GM23338 (cell line): ENCODE results near the gene DUSP10. TPM values are rescaled to one million over a fixed set of nuclear protein-coding genes. Genes with fewer than 3 reads are reported as not detected.

Experiments used
- ATAC-seq: fragments of 200-7000 bp; cut with Tn5 transposase; 3 replicates; pipeline ENCODE4 v1.9.1; 2020
- DNase-seq: peaks from one replicate; pipeline ENCODE4 v3.0.0-alpha.2; 2015; ENCODE audit warnings: low spot score
- H2AFZ ChIP-seq: fragments of 200-600 bp; sonication (generic); 2 replicates; pipeline ENCODE4 v1.8.0; 2016; ENCODE audit warnings: antibody characterized with exemption, mild to moderate bottlenecking, moderate library complexity
- H3F3A ChIP-seq: fragments of 200-600 bp; sonication (generic); replicated peaks from 2 replicates; pipeline ENCODE4 v1.8.0; 2017; ENCODE audit warnings: antibody characterized with exemption, mixed run types, low read depth
- H3K27ac ChIP-seq: fragments of 200-600 bp; sonication (generic); 2 replicates; pipeline ENCODE4 v1.6.1; 2016; ENCODE audit warnings: low read depth
- H3K27me3 ChIP-seq: fragments of 200-600 bp; sonication (generic); 2 replicates; pipeline ENCODE4 v1.8.0; 2016; ENCODE audit warnings: mild to moderate bottlenecking, mixed run types, moderate library complexity; ENCODE audit not compliant: insufficient read depth
- H3K36me3 ChIP-seq: fragments of 200-600 bp; sonication (generic); 2 replicates; pipeline ENCODE4 v1.8.0; 2016; ENCODE audit warnings: mild to moderate bottlenecking; ENCODE audit not compliant: insufficient read depth
- H3K4me1 ChIP-seq: fragments of 200-600 bp; sonication (generic); 2 replicates; pipeline ENCODE4 v1.8.0; 2016; ENCODE audit warnings: mild to moderate bottlenecking, moderate library complexity; ENCODE audit not compliant: insufficient read depth
- H3K4me2 ChIP-seq: fragments of 200-600 bp; sonication (generic); 2 replicates; pipeline ENCODE4 v1.7.1; 2017; ENCODE audit warnings: mixed run types
- H3K4me3 ChIP-seq: fragments of 200-600 bp; sonication (generic); 2 replicates; pipeline ENCODE4 v1.6.1; 2016; ENCODE audit warnings: mixed run types
- H3K79me2 ChIP-seq: fragments of 200-600 bp; sonication (generic); replicated peaks from 2 replicates; pipeline ENCODE4 v1.8.0; 2017; ENCODE audit warnings: mild to moderate bottlenecking; ENCODE audit not compliant: insufficient read depth
- H3K9me2 ChIP-seq: fragments of 200-600 bp; sonication (generic); 2 replicates; pipeline ENCODE4 v1.8.0; 2017; ENCODE audit not compliant: insufficient read depth
- H4K20me1 ChIP-seq: fragments of 200-600 bp; sonication (generic); replicated peaks from 2 replicates; pipeline ENCODE4 v1.8.0; 2017; ENCODE audit warnings: mild to moderate bottlenecking; ENCODE audit not compliant: insufficient read depth
- H3K27ac Mint-ChIP-seq: 2 replicates; pipeline ENCODE4 v1.8.0; 2020; ENCODE audit warnings: inconsistent platforms, mild to moderate bottlenecking, moderate library complexity, mixed read lengths
- H3K27me3 Mint-ChIP-seq: 3 replicates; pipeline ENCODE4 v1.8.0; 2022; ENCODE audit warnings: low read depth, mild to moderate bottlenecking, moderate library complexity, mixed read lengths, inconsistent platforms; ENCODE audit not compliant: insufficient read depth, poor library complexity
- H3K36me3 Mint-ChIP-seq: 3 replicates; pipeline ENCODE4 v1.8.0; 2021; ENCODE audit warnings: low read depth, mild to moderate bottlenecking, inconsistent platforms, moderate library complexity, mixed read lengths
- H3K4me1 Mint-ChIP-seq: 3 replicates; pipeline ENCODE4 v1.8.0; 2020; ENCODE audit warnings: mild to moderate bottlenecking, inconsistent platforms, mixed read lengths
- H3K4me3 Mint-ChIP-seq: 3 replicates; pipeline ENCODE4 v1.8.0; 2021; ENCODE audit warnings: moderate library complexity, mild to moderate bottlenecking, inconsistent platforms, mixed read lengths
- H3K9me3 Mint-ChIP-seq: 3 replicates; pipeline ENCODE4 v1.8.0; 2020; ENCODE audit warnings: moderate library complexity, mild to moderate bottlenecking, inconsistent platforms, mixed read lengths
- CREB1 ChIP-seq: fragments of 250-450 bp; sonication (Bioruptor Pico); IDR thresholded peaks from 2 replicates; pipeline ENCODE4 v1.5.0; 2020; ENCODE audit warnings: low read depth, mild to moderate bottlenecking, moderate library complexity
- CTCF ChIP-seq, 2 experiments: fragments of 200-600 bp in 1 of 2; sonication (generic) in 1 of 2; conservative IDR thresholded peaks; 2 replicates each; pipeline versions ENCODE4 v1.5.1 to v1.6.1; 2016 to 2017; ENCODE audit warnings: antibody characterized with exemption in 2 of 2, low read depth in 2 of 2, mild to moderate bottlenecking in 2 of 2, moderate library complexity in 1 of 2
- ETS1 ChIP-seq: IDR thresholded peaks from 2 replicates; pipeline ENCODE4 v1.6.1; 2016; ENCODE audit warnings: antibody characterized with exemption
- EZH2 ChIP-seq: fragments of 200-600 bp; sonication (generic); IDR thresholded peaks from one replicate; pipeline ENCODE4 v1.8.0; 2017; ENCODE audit warnings: antibody characterized with exemption, mild to moderate bottlenecking, low read depth; ENCODE audit not compliant: unreplicated experiment
- EZH2phosphoT487 ChIP-seq: fragments of 200-600 bp; sonication (generic); IDR thresholded peaks from one replicate; pipeline ENCODE4 v1.8.1; 2018; ENCODE audit warnings: antibody characterized with exemption; ENCODE audit not compliant: unreplicated experiment
- NANOG ChIP-seq: IDR thresholded peaks from 2 replicates; pipeline ENCODE4 v1.6.1; 2016; ENCODE audit warnings: antibody characterized with exemption, borderline replicate concordance
- POLR2AphosphoS5 ChIP-seq: IDR thresholded peaks from 2 replicates; pipeline ENCODE4 v1.6.1; 2016; ENCODE audit warnings: antibody characterized with exemption, low read depth
- REST ChIP-seq: IDR thresholded peaks from one replicate; pipeline ENCODE4 v1.6.1; 2018; ENCODE audit warnings: antibody characterized with exemption; ENCODE audit not compliant: unreplicated experiment
- STAT1 ChIP-seq: IDR thresholded peaks from one replicate; pipeline ENCODE4 v1.6.1; 2016; ENCODE audit warnings: antibody characterized with exemption; ENCODE audit not compliant: unreplicated experiment
- ZNF114 ChIP-seq: fragments of 250-450 bp; sonication (Bioruptor Pico); IDR thresholded peaks from 2 replicates; pipeline ENCODE4 v1.5.0; 2020; ENCODE audit warnings: mild to moderate bottlenecking, moderate library complexity
- ZNF331 ChIP-seq: fragments of 250-450 bp; sonication (Bioruptor Pico); IDR thresholded peaks from 2 replicates; pipeline ENCODE4 v1.5.0; 2020; ENCODE audit warnings: low read depth, mild to moderate bottlenecking, moderate library complexity
- polyA plus RNA-seq: library from polyadenylated mRNA; unstranded; fragments of >200 nt; fragmentation: Nextera tagmentation; extraction: Ambion mirVana; gene quantifications from 2 replicates; pipeline ENCODE4 v1.2.1, GENCODE V29; 2016
- total RNA-seq: library from RNA; depleted of rRNA; stranded (reverse); fragments of >200 nt; shearing (Covaris generic); gene quantifications from 2 replicates; pipeline ENCODE4 v1.2.3, GENCODE V29; 2014

Gene DUSP10
- total and polyA plus RNA-seq, 2 experiments from 2014 or later: 1.5 to 1.6 TPM

GRCh38 chr1:221762121-221762520, 20.2 kb upstream of the DUSP10 start (continued):
- TF ChIP-seq CREB1 (CRISPR knock-in tag) (no peak), ETS1 (no peak), EZH2 (no peak), ZNF114 (CRISPR knock-in tag) (no peak), NANOG (no peak), REST (no peak), ZNF331 (CRISPR knock-in tag) (no peak), STAT1 (no peak), POLR2AphosphoS5 (no peak)

- Mint-ChIP-seq H3K27ac (no peak overlapping the region), H3K36me3 (no peaks in the 10 kb centered on the region), H3K27me3 (no peaks in the 10 kb centered on the region), H3K4me1 (no peaks in the 10 kb centered on the region), H3K9me3 (no peaks in the 10 kb centered on the region), H3K4me3 (no peak overlapping the region)
- H3K4me2 ChIP-seq: no peak overlapping the region
- no peaks in the 10 kb centered on the region for H3K4me1 ChIP-seq
- H3K9me2 ChIP-seq: peaks cover 7% of the 10 kb centered on the region; the same call in 1 of the 2 replicates
- H3F3A ChIP-seq: no peaks in the 10 kb centered on the region
- ATAC-seq: no peak
- TF ChIP-seq ZNF114 (CRISPR knock-in tag): no peak
- no peak for TF ChIP-seq STAT1
- TF ChIP-seq REST: no peak
- no peak for TF ChIP-seq CREB1 (CRISPR knock-in tag)
- no peak for TF ChIP-seq EZH2phosphoT487
- no peak for TF ChIP-seq CTCF (conservative IDR thresholded peaks at IDR 0.05; ENCODE audit: low read depth in 2 of 2)
- no peak for TF ChIP-seq ETS1
- no peak for DNase-seq
- H3K27me3 ChIP-seq: no peaks in the 10 kb centered on the region
- no peaks in the 10 kb centered on the region for H3K79me2 ChIP-seq
- no peaks in the 10 kb centered on the region for H3K36me3 ChIP-seq
- H3K27ac ChIP-seq: no peak overlapping the region
- no peaks in the 10 kb centered on the region for H4K20me1 ChIP-seq
- no peak overlapping the region for H3K4me3 ChIP-seq
- 0 out of 2 replicates have a peak overlapping the region, but pooled peaks have one; percentile 32 for H2AFZ ChIP-seq
Measured at GRCh38 chr1:221761354-221762002, 19.6 kb upstream of the DUSP10 start.
